Uterus (tissue), 4 donors: ENCODE data around the gene OPCML. TPM values are rescaled to one million over a fixed set of nuclear protein-coding genes. Genes with fewer than 3 reads are reported as not detected.

ENCODE experiments used
- DNase-seq, 2 donors: peaks; one replicate each; pipeline ENCODE4 v3.0.0-alpha.2; 2019 to 2020
- H3K27ac ChIP-seq, 2 donors: fragments of 200-600 bp; sonication (generic); 1 replicate in 1 of 2; 2 replicates in 1 of 2; pipeline ENCODE4 v1.5.1; 2016 to 2018
- H3K27me3 ChIP-seq, 2 donors: fragments of 200-600 bp; sonication (generic); one replicate each; pipeline ENCODE4 v1.5.1; 2018 to 2019; ENCODE audit warnings: control low read depth in 1 of 2
- H3K36me3 ChIP-seq, 2 donors: fragments of 200-600 bp; sonication (generic); one replicate each; pipeline ENCODE4 v1.5.1; 2019; ENCODE audit warnings: control low read depth in 1 of 2
- H3K4me1 ChIP-seq, 2 donors: fragments of 200-600 bp; sonication (generic); one replicate each; pipeline ENCODE4 v1.5.1; 2018 to 2019; ENCODE audit warnings: control low read depth in 1 of 2
- H3K4me3 ChIP-seq, 2 donors: fragments of 200-600 bp; sonication (generic); 1 replicate in 1 of 2; 2 replicates in 1 of 2; pipeline ENCODE4 v1.5.1; 2018 to 2019; ENCODE audit warnings: mild to moderate bottlenecking in 1 of 2
- H3K9me3 ChIP-seq, 2 donors: fragments of 200-600 bp; sonication (generic); one replicate each; pipeline ENCODE4 v1.5.1; 2019; ENCODE audit warnings: control low read depth in 1 of 2
- CTCF ChIP-seq, 4 experiments: fragments of 200-600 bp in 2 of 4; fragments of 450-650 bp in 2 of 4; sonication (generic) in 2 of 4; IDR thresholded peaks; one replicate each; pipeline ENCODE4 v1.5.1; 2016 to 2019; ENCODE audit warnings: antibody characterized with exemption in 4 of 4, mild to moderate bottlenecking in 2 of 4, moderate library complexity in 1 of 4
- POLR2A ChIP-seq, 2 donors: fragments of 450-650 bp; IDR thresholded peaks; one replicate each; pipeline ENCODE4 v1.6.1; 2016; ENCODE audit warnings: antibody characterized with exemption in 2 of 2, mild to moderate bottlenecking in 1 of 2, moderate library complexity in 1 of 2
- intact Hi-C: fragments of 100-400 bp; cut with DNase I; formaldehyde crosslinking; loops from one replicate; pipeline ENCODE4 v1.15.1; 2023; ENCODE audit warnings: low total_unique reads
- total RNA-seq, 4 donors: library from RNA; depleted of rRNA in 3 of 4; stranded (reverse); fragments of >200 nt in 3 of 4; gene quantifications; one replicate each; pipeline versions ENCODE4 v1.1.0 to v1.2.4, GENCODE V29; 2014 to 2023
- donor health status: DM: yes; HTN: yes; CAD: no.

OPCML gene
- total RNA-seq, 4 donors from 2014 or later: under 0.01 to 3.9 (median 1.7) TPM

- DNase-seq: no peak
- intact Hi-C loops: no loop called here
- H3K9me3 ChIP-seq: no peaks in the 10 kb centered on the region
These were observed 850.3 kb downstream of the OPCML start for GRCh38 chr11:132681971-132682370.

GRCh38 chr11:132680584-132680983 is 851.7 kb downstream of the OPCML start:
- H3K27ac ChIP-seq: no peak overlapping the region
- no peaks in the 10 kb centered on the region for H3K36me3 ChIP-seq
- H3K4me1 ChIP-seq: no peaks in the 10 kb centered on the region
- no peaks in the 10 kb centered on the region for H3K27me3 ChIP-seq
- no peaks in the 10 kb centered on the region for H3K9me3 ChIP-seq
- H3K4me3 ChIP-seq: no peak overlapping the region
- intact Hi-C loops: no loop called here
- TF ChIP-seq POLR2A (IDR thresholded peaks at IDR 0.05): no peak
- no peak for TF ChIP-seq CTCF (IDR thresholded peaks at IDR 0.05)
- DNase-seq: no peak

More at GRCh38 chr11:132681971-132682370, 850.3 kb downstream of the OPCML start:
- Histone ChIP-seq H3K4me3 (no peak overlapping the region), H3K27ac (no peak overlapping the region), H3K27me3 (no peaks in the 10 kb centered on the region), H3K4me1 (no peaks in the 10 kb centered on the region), H3K36me3 (no peaks in the 10 kb centered on the region)
- no peak for TF ChIP-seq CTCF (IDR thresholded peaks at IDR 0.05)
- TF ChIP-seq POLR2A (IDR thresholded peaks at IDR 0.05): no peak

GRCh38 chr11:132674151-132674550 is 858.1 kb downstream of the OPCML start:
- Histone ChIP-seq H3K4me3 (no peak overlapping the region), H3K9me3 (no peaks in the 10 kb centered on the region), H3K27me3 (no peaks in the 10 kb centered on the region), H3K4me1 (no peaks in the 10 kb centered on the region), H3K27ac (no peak overlapping the region), H3K36me3 (no peaks in the 10 kb centered on the region)
- TF ChIP-seq CTCF (IDR thresholded peaks at IDR 0.05): no peak
- TF ChIP-seq POLR2A (IDR thresholded peaks at IDR 0.05): no peak
- DNase-seq: peak in 1 of 2 donors; percentile 20
- intact Hi-C loops: no loop called here

GRCh38 chr11:132671851-132672370 is 860.4 kb downstream of the OPCML start:
- TF ChIP-seq CTCF (IDR thresholded peaks at IDR 0.05) (no peak), POLR2A (IDR thresholded peaks at IDR 0.05) (no peak)
- Histone ChIP-seq H3K9me3 (no peaks in the 10 kb centered on the region), H3K27ac (no peak overlapping the region), H3K4me3 (no peak overlapping the region), H3K27me3 (no peaks in the 10 kb centered on the region), H3K4me1 (no peaks in the 10 kb centered on the region), H3K36me3 (no peaks in the 10 kb centered on the region)
- DNase-seq: no peak
- intact Hi-C loops: no loop called here

- intact Hi-C loops: no loop called here
- DNase-seq: no peak
- Histone ChIP-seq H3K4me3 (no peak overlapping the region), H3K4me1 (no peaks in the 10 kb centered on the region), H3K27ac (no peak overlapping the region), H3K9me3 (no peaks in the 10 kb centered on the region), H3K27me3 (no peaks in the 10 kb centered on the region), H3K36me3 (no peaks in the 10 kb centered on the region)
- TF ChIP-seq CTCF (IDR thresholded peaks at IDR 0.05) (no peak), POLR2A (IDR thresholded peaks at IDR 0.05) (no peak)
These were observed 861.2 kb downstream of the OPCML start for GRCh38 chr11:132670921-132671675.
